GM19238 (cell line): Measurements from ENCODE around the gene CCDC146.
A peak's percentile ranks its signal among the peaks of the same experiment; 100 is the strongest.
"Not testable (repeated sequence)": the region's sequence is repeated elsewhere in the genome, so short reads cannot be mapped to it uniquely, and the experiment has no call there.

ENCODE experiments used
- DNase-seq: peaks from one replicate; pipeline ENCODE4 v3.0.0; 2011; ENCODE audit warnings: low spot score; ENCODE audit not compliant: insufficient read length

The CCDC146 gene

DNA sequence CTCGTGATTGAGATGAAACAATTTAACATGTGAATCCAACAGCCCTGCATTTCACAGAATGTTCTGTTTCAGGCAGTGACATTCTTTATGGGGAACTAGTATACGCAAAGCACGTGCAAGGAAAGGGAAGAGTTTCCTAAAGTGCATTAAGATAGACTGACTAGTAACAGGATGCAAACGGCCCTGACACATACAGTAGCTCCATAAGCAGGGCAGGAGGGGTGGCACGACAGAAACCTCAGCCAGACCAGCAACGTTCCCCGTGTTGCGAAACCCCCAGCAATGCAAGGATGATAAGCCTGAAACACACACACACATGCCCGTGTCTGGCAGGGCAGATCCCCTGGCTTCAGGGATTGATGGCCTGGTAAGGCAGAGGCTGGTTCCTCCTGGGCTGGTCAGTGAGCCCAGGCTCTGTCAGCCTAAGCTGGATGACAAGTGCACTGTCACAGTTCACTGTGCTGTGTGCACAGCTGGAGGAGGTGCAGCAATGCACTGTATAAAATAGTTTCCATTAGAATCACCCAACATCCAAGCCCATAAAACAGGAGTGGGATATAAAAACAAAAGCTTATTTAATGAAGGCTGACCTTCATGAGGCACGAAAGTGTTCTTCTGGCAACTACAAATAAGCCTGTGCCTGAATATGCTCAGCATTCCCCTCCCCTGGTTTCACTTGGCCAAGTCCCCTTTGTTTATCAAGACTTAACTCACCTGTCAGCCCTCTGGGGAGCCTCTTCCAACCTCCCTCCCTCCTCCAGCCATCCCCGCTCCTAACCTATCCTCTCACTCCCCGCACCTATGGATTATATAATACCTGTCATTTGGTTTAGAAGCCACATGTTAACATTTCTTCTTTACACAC, 204.9 kb downstream of the CCDC146 start:
- DNase-seq = no peak

DNA sequence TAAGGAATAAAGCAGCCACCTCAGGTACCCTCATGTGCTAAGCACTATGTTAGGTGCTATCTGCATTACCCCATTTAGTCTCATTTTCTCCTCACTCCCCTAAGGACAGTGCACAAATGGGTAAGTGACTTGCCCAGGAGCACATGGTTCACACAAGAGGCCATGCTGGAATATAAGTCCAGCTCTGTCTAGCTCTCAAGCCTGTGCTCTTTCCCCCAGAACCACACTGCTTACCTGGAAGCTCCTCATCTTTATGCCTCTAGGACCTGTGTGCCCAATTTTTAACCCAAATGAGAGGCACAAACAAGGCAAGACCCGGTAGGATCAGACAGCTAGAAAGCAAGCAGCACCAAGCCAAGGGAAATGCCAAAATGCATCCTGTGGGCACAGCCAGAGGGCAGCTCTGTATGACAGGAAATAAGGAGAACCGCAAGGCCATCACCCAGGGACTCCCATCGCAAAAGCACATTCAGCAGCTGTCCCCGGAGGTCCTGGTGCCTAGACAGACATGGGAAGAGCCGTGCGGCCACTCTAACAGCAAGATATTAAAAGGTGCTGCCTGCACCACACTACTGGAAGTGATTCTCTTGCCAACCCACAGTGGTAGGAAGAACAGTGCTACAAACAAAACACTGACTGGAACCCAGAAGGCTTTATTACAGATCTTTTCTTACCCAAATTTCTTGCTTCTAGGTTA, 205.7 kb downstream of the CCDC146 start:
- DNase-seq = no peak

DNA sequence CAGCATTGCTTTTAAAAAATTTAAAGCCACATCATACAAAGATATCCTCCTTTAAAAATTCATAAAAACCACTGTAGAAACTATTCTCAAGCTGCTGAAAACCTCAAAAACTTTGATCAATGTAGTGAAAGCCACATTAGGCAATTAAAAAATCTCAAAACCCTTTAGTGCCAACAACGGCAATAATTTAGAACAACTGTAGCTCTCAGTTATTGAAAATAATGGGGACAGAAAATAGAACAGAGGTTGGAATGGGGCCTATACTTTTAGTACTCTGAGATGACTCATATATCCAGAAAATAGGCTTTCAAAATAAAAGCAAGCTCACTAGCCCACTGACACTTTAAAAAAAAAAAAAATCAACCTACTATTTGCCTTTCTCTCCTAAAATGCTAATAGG, 206.3 kb downstream of the CCDC146 start:
- DNase-seq = no peak

DNA sequence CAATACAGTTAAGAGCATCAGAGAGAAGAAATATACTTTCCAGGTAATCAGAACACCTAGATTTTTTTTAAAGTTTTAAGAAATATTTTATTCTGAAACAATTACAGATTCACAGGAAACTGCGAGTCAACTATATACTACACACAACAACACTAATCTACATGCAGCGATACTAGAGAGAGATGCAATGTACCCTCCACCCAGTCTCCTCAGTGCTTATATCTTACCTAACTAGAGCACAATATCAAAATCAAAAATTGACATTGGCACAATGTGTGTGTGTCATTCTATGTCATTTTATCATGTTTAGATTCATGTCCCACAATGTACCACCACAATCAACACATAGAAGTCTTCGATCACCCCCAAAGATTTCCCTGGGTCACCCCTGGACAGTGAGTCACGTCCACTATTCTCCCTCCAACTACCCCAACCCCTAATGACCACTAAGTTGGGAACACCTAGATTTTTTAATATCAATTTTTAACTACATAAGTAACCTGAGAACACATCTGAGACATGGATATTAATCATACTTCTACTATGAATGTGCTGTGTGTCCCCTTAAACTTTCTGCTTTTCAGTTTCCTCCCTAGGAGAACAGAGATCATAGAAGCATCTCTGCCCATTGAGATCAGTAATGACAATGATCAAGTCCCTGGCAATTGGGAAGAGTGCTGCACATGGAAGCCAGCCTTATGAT, 207.2 kb downstream of the CCDC146 start:
- no peak for DNase-seq

DNA sequence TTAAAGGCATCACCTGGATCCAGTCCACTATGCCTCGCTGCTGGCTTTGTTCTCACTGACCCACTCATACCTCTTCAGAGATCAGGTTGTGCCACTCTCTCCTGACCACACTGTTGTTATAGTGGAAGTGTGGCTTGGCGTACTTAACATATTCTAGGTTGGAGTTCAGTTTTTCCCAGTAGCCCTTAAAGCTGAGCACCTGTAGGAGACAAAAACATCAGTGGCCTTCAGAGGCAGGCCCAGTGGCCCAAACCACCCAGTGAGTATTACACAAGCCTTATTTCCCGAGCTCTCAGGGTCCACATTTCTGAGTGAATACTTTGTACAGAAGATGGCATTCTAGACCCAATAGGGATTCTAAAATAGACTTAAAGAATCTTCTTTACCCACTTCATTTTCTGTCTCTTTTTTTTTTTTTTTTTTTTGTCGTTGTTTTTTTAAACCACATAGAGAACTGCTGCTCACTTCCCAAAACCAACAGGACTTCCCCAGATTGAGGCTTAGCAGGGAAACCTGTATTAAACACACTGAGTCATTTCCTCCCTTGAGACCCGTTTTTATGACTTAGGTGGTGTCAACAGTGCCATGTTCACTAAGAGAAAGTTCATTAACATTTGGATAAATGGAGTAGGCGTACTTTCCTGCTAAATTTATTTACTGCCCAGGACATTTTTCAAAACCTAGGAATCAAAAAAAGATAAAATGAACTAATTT, 207.9 kb downstream of the CCDC146 start:
- no peak for DNase-seq

DNA sequence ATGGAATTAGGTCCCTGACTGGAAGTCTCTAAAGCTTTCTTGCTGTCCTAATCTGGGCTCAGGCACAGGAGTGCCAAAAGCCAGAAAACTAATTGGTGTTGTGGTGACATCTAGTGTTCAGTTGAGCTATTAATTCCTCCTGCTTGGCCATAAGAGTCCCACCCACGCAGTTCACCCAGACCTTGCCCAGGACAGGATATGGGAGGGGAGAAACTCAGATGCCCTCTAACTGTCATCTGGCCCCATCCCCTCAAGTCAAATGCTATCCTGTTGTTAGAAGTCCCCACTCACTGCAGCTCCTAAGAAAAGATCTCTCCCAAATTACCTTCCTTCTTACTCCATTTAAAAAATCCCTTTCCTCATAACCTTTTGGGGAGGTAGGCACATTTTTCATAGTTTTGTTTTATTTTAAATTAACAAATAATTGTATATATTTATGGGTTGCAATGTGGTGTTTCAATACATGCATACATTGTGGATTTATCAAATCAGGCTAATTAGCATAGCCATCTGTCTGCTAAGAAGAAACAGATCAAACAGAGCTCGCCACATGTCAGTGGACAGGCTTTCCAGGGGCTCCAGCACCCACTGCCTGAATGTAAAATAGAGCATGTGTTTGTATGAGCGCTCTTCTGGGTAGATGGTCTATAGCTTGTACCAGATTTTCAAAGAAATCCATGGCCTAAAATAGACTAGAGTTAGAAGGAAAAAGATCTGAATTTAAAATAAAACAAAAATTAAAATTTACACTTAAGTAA, 209.7 kb downstream of the CCDC146 start:
- DNase-seq = peak; percentile 66

DNA sequence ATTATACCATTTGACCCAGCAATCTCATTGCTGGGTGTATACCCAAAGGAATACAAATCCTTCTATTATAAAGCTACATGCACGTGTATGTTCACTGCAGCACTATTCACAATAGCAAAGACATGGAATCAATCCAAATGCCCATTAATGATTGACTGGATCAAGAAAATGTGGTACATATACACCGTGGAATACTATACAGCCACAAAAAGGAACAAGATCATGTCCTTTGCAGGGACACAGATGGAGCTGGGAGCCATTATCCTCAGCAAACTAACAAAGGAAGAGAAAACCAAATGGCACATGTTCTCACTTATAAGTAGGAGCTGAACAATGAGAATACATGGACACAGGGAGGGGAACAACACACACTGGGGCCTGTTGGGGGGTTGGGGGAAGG, 211.6 kb downstream of the CCDC146 start:
- DNase-seq = not testable (repeated sequence)

DNA sequence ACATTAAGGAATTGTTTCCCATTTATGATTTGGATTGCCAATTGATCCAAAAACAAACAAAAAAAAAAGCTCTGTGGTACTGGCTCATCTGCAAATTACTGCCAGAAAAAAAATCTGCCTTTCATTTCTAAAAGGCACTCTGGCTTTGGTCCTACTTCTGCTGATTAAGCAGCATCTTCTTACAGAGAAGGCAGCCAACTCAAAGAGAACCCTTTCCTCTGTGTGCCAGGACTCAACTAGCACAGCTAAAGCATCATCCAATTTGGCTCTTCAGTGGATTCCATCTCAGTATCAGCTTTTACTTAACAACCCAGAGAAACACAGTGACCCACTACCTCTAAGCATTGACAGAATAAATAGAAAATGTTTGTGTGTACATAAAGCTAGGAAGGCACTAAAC, 213.2 kb downstream of the CCDC146 start:
- no peak for DNase-seq

DNA sequence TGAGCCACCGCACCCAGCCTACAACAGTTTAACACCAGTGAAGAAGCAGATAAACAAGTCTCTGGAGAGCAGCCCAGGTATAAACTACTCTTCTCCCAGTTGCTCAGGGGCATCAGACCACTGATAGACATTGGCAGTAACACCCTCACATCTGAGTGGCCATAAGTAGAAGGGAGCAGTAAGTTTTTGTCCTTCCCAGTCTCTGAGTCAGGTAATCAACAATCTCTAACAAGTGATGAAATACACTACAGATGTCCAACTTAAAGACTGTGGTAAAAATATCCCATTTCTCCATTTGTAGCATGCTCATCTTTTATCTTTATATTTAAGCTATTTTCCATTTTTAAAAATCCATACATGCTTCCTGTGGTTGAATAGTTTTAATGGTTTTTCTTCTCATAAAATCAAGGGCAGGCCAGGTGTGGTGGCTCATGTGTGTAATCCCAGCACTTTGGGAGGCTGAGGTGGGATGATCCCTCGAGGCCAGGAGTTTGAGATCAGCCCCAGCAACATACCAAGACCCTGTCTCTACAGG, 215.1 kb downstream of the CCDC146 start:
- DNase-seq = no peak

DNA sequence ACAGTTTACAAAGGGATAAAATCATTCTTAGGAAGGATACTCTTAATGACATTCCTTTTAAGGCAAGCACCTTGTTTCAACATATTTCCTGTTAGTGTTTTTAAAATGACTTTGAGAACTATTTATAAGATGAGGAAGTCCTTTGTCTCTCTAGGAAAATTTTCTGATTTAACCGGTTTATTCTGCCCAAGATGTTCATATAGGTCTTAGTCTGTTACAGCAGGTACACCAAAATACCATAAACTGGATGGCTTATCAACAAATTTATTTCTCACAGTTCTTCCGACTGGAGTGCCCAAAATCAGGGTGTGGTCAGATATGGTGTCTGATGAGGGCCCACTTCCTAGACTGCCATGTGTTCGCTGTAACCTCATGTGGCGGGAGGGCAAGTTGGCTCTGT, 215.8 kb downstream of the CCDC146 start:
- no peak for DNase-seq

DNA sequence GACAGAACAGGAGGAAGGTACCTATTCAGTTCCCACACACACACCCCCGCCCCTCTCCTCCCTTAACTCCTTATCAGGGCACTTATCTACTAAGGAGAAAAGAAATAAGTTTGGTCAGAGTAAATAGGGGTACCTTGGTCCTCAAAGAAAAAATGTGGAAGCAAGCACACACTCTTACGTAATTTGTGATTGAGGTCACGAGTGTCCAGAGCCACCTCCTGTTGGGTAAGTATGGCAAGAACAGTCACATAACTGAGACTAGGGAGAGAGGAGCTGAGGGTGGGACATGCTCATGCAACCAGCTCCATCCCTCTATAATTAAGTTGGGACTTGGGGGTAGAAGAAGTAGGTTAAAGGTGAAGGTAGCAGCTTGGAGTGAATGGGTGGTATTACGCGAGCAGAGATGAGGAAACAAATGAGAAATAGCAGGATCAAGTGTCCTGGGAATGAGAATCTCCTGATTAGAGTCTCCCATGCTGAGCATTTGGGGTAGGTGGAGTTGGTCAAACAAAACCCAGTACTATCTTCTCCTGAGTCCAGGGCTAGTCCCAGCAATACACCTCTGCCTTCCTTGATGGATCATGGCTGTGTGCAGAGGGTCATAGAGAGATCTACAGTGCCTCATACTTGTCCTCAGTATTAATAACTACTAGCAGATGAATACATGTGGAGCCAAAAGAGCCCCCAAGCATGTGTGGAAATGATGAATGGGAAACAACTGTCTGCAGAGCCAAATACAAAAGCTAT, 216.6 kb downstream of the CCDC146 start:
- DNase-seq = no peak

DNA sequence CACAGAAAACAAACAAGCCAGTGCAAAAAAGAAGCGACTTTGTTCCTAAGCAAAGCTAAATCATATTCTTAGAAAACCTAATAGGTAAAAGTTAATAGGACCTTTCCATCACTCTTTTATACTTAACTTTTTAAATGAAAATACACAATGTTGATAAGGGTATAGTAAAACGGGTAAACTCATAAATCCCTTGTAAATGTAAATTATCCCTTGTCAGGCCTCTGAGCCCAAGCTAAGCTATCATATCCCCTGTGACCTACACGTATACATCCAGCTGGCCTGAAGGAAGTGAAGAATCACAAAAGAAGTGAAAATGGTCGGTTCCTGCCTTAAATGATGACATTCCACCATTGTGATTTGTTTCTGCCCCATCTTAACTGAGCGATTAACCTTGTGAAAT, 217.3 kb downstream of the CCDC146 start:
- no peak for DNase-seq
